C4-2B (cell line): ENCODE measurements around the gene ABHD4.

Experiments used
- ZFX ChIP-seq: fragments of 450-650 bp; IDR thresholded peaks from 2 replicates; pipeline ENCODE4 v1.6.1; 2017
- TF ChIP-seq, protein P1 (sequence below): fragments of 450-650 bp; conservative IDR thresholded peaks from 2 replicates; pipeline ENCODE4 v1.5.1; 2017; ENCODE audit warnings: mild to moderate bottlenecking

- TF ChIP-seq, protein P1, sequence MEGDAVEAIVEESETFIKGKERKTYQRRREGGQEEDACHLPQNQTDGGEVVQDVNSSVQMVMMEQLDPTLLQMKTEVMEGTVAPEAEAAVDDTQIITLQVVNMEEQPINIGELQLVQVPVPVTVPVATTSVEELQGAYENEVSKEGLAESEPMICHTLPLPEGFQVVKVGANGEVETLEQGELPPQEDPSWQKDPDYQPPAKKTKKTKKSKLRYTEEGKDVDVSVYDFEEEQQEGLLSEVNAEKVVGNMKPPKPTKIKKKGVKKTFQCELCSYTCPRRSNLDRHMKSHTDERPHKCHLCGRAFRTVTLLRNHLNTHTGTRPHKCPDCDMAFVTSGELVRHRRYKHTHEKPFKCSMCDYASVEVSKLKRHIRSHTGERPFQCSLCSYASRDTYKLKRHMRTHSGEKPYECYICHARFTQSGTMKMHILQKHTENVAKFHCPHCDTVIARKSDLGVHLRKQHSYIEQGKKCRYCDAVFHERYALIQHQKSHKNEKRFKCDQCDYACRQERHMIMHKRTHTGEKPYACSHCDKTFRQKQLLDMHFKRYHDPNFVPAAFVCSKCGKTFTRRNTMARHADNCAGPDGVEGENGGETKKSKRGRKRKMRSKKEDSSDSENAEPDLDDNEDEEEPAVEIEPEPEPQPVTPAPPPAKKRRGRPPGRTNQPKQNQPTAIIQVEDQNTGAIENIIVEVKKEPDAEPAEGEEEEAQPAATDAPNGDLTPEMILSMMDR = no peak
- no peak for TF ChIP-seq ZFX
Measured at GRCh38 chr14:22613106-22613695, 15.1 kb downstream of the ABHD4 start.
